Activated CD8-positive, alpha-beta T cell treated with anti-CD3 and anti-CD28 coated beads for 36 hours (primary cell): ENCODE measurements around the gene AHRR. TPM values are rescaled to one million over a fixed set of nuclear protein-coding genes. Genes with fewer than 3 reads are reported as not detected.
"Not testable (repeated sequence)": the region's sequence is repeated elsewhere in the genome, so short reads cannot be mapped to it uniquely, and the experiment has no call there.

Experiments
- ATAC-seq: fragments of 200-7000 bp; cut with Tn5 transposase; one replicate; pipeline ENCODE4 v1.10.0; 2021; ENCODE audit warnings: mild to moderate bottlenecking, moderate library complexity
- CTCF ChIA-PET: fragments of 350-600 bp; sonication (Branson Sonifier 250); formaldehyde crosslinking; loops from one replicate; lab custom pipeline; 2021; ENCODE audit warnings: antibody characterized with exemption; lab: Charles Lee
- POLR2A ChIA-PET: fragments of 350-600 bp; sonication (Branson Sonifier 250); formaldehyde crosslinking; loops from one replicate; lab custom pipeline; 2021; ENCODE audit warnings: antibody characterized with exemption; lab: Charles Lee
- DNase-seq: peaks from one replicate; pipeline ENCODE4 v3.0.0-alpha.2; 2020
- H3K27ac Mint-ChIP-seq: one replicate; pipeline ENCODE4 v1.8.0; 2021; ENCODE audit warnings: mild to moderate bottlenecking, mixed read lengths
- H3K27me3 Mint-ChIP-seq: one replicate; pipeline ENCODE4 v1.8.0; 2021; ENCODE audit warnings: mixed read lengths
- H3K36me3 Mint-ChIP-seq: one replicate; pipeline ENCODE4 v1.8.0; 2021; ENCODE audit warnings: low read depth, mixed read lengths
- H3K4me1 Mint-ChIP-seq: one replicate; pipeline ENCODE4 v1.8.0; 2021; ENCODE audit warnings: low read depth, mixed read lengths
- H3K4me3 Mint-ChIP-seq: one replicate; pipeline ENCODE4 v1.8.0; 2021; ENCODE audit warnings: mild to moderate bottlenecking, moderate library complexity, mixed read lengths
- H3K9me3 Mint-ChIP-seq: one replicate; pipeline ENCODE4 v1.8.0; 2021; ENCODE audit warnings: mixed read lengths
- intact Hi-C: fragments of 100-400 bp; cut with micrococcal nuclease; formaldehyde crosslinking; loops from one replicate; pipeline ENCODE4 v1.10.0; 2022
- total RNA-seq, 2 experiments: library from RNA; stranded (reverse); gene quantifications; one replicate each; pipeline ENCODE4 v1.2.3, GENCODE V29; 2021
- TF ChIP-seq, protein P1 (sequence below): fragments of 200-600 bp; IDR thresholded peaks from one replicate; pipeline ENCODE4 v1.8.0; 2022; ENCODE audit warnings: antibody characterized with exemption, mild to moderate bottlenecking

The AHRR gene
- total RNA-seq, 2 experiments from 2014 or later = 26.3 to 27.9 TPM

DNA sequence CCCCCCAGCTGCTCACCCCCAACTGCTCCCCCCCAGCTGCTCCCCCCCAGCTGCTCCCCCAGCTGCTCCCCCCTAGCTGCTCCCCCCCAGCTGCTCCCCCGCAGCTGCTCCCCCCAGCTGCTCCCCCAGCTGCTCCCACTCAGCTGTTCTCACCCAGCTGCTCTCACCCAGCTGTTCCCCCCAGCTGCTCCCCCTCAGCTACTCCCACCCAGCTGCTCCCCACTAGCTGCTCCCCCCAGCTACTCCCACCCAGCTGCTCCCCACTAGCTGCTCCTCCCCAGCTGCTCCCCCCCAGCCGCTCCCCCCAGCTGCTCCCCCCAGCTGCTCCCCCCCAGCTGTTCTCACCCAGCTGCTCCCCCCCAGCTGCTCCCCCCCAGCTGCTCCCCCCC, 22.8 kb upstream of the AHRR start:
- peaks cover 45% of the 10 kb centered on the region for H3K4me1 Mint-ChIP-seq
- ATAC-seq (no peak), DNase-seq (no peak)
- H3K27ac Mint-ChIP-seq = no peak overlapping the region
- TF ChIP-seq, protein P1, sequence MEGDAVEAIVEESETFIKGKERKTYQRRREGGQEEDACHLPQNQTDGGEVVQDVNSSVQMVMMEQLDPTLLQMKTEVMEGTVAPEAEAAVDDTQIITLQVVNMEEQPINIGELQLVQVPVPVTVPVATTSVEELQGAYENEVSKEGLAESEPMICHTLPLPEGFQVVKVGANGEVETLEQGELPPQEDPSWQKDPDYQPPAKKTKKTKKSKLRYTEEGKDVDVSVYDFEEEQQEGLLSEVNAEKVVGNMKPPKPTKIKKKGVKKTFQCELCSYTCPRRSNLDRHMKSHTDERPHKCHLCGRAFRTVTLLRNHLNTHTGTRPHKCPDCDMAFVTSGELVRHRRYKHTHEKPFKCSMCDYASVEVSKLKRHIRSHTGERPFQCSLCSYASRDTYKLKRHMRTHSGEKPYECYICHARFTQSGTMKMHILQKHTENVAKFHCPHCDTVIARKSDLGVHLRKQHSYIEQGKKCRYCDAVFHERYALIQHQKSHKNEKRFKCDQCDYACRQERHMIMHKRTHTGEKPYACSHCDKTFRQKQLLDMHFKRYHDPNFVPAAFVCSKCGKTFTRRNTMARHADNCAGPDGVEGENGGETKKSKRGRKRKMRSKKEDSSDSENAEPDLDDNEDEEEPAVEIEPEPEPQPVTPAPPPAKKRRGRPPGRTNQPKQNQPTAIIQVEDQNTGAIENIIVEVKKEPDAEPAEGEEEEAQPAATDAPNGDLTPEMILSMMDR = no peak
- intact Hi-C loops = no loop called here
- no peaks in the 10 kb centered on the region for H3K27me3 Mint-ChIP-seq
- CTCF ChIA-PET = no interaction called here
- H3K36me3 Mint-ChIP-seq = peaks cover 6% of the 10 kb centered on the region
- POLR2A ChIA-PET = no interaction called here
- no peak overlapping the region for H3K4me3 Mint-ChIP-seq
- no peaks in the 10 kb centered on the region for H3K9me3 Mint-ChIP-seq

DNA sequence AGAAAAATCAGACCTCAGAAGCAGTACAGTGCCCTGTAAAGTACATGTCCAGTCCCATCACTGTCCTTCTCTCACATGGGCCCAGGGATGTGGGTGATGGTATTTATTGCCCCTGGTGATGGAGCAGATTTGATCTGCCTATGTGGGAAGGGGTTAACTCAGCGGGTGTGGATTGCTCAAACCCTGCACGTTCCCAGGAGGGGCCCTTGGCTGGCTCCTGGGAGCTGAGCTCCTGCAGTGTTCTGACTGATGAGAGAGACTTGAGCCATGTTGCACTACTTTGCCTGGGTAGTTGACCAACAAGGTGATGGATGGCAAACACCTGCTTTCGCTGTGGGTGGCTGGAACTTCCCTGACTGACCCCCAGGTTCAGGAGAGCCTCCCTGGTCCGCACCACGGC, 21.6 kb upstream of the AHRR start:
- H3K27ac Mint-ChIP-seq, CTCF ChIA-PET, H3K9me3 Mint-ChIP-seq, DNase-seq, H3K4me3 Mint-ChIP-seq, ATAC-seq, intact Hi-C loops, H3K27me3 Mint-ChIP-seq, H3K36me3 Mint-ChIP-seq, POLR2A ChIA-PET: not testable (repeated sequence)
- peaks cover 39% of the 10 kb centered on the region for H3K4me1 Mint-ChIP-seq

DNA sequence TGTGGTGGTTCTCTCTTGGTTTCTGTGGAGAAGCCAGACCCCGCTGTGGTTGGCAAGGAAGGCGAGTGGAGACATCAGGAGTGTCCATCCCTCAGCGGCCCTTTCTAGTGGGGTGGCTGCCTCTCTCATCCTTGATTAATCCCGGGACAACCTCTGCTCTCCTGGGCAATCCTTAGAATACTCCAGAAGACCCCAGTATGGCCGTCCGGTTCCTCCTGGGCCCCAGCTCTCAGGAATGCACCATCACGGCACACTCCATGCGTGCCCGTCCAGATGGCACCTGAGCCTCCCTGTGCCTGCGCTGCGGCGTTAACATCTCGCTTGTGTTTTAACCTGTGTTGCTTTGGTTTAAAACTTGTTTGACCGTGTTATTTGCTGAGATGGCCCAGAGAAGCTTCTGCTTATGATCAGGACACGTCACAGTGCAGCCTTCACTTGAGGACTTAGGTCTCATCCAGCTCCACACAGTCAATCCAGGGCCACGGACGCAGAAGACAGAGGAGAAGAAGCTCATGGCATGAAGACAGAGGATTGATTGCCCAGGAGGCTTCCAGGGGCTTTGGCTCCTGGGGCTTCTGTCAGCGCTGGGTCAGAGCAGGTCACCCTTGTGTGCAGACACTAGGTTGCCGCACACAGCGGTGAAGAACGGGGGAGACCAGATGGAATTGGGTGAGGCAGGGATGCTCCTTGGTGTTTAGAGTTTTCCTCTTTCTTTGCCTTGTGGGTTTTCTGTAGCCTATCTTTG, 20.7 kb upstream of the AHRR start:
- H3K27me3 Mint-ChIP-seq, H3K9me3 Mint-ChIP-seq, ATAC-seq, CTCF ChIA-PET, DNase-seq, H3K4me3 Mint-ChIP-seq, POLR2A ChIA-PET, H3K36me3 Mint-ChIP-seq, H3K27ac Mint-ChIP-seq, intact Hi-C loops: not testable (repeated sequence)
- peaks cover 38% of the 10 kb centered on the region for H3K4me1 Mint-ChIP-seq

DNA sequence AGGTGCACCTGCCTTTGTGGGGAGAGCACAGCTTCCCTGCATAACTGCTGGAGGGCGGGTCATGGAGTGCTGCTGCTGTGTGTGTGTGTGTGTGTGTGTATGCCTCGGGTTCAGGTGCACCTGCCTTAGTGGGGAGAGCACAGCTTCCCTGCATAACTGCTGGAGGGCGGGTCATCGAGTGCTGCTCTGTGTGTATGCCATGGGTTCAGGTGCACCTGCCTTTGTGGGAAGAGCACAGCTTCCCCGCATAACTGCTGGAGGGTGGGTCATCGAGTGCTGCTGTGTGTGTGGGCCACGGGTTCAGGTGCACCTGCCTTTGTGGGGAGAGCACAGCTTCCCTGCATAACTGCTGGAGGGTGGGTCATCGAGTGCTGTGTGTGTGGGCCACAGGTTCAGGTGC, 19.1 kb upstream of the AHRR start:
- peaks cover 23% of the 10 kb centered on the region for H3K4me1 Mint-ChIP-seq
- DNase-seq, H3K4me3 Mint-ChIP-seq, CTCF ChIA-PET, ATAC-seq, POLR2A ChIA-PET, H3K27ac Mint-ChIP-seq, intact Hi-C loops, H3K9me3 Mint-ChIP-seq, H3K27me3 Mint-ChIP-seq: not testable (repeated sequence)
- H3K36me3 Mint-ChIP-seq = peaks cover 14% of the 10 kb centered on the region

DNA sequence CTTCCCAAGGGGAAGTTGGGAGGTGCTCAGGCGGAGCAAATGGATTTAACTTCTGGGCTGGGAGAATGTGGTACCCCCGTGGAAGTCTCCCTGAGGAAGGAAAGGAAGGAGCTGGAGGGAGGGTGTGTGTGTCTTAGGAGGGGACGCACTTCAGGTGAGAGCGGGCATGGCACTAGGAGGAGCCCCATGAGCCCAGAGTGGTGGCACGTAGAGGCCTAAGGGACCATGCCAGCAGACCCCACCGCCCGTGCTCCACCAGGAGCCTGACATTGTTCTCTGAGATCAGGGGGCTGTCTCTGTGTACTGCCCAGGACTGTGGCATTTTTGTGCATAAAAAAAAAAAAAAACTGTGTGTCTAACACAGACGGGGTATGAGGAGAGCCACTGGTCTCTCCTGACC, 18.5 kb upstream of the AHRR start:
- H3K9me3 Mint-ChIP-seq = no peaks in the 10 kb centered on the region
- ATAC-seq = no peak
- peaks cover 20% of the 10 kb centered on the region for H3K4me1 Mint-ChIP-seq
- POLR2A ChIA-PET = no interaction called here
- peaks cover 15% of the 10 kb centered on the region for H3K36me3 Mint-ChIP-seq
- no peaks in the 10 kb centered on the region for H3K27me3 Mint-ChIP-seq
- CTCF ChIA-PET = no interaction called here
- TF ChIP-seq, protein P1 = no peak
- no peak for DNase-seq
- no peak overlapping the region for H3K27ac Mint-ChIP-seq
- intact Hi-C loops = no loop called here
- H3K4me3 Mint-ChIP-seq = no peak overlapping the region

DNA sequence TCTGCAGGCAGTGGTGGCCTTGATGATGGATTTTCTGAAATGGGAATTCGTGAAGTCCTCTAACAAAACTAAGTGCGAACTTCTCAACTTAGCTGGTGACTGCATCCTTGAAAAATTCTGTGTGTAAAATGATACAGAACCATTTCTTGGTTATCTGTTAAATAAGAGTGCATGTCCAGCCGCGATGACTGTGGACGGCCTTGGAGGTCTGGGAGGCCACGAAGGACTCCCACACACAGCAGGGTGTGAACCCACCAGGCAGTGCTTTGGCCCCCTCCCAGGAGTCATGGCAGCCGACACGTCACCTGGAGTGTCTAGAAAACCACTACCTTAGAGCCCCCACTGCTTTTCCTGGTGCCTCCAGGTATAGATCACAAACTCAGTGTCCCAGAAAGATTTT, 17.8 kb upstream of the AHRR start:
- H3K36me3 Mint-ChIP-seq = peaks cover 15% of the 10 kb centered on the region
- POLR2A ChIA-PET = not testable (repeated sequence)

DNA sequence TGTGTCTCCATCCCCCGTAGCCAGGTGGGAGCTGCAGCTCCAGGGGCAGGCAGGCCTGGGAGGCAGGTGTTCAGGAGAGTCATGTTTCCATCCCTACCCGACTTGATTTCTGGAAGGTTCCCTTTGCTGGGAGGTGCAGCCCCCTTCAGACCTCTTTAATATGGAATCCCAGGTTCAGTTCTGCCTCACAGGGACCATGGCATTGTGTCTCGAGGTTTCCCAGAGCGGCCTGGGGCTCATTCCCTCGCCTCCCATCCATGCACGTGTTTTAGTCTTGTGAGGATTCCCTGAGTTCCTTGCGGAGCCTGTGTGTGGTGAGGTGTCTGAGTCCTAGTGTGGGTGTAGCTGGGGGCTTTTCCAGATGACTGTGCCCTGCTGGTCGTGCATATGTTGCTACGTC, 16.5 kb upstream of the AHRR start:
- DNase-seq = no peak
- ChIA-PET POLR2A (no interaction called here), CTCF (interaction anchor here (0.6 kb wide), 1 partner anchor 34 kb away, joined by 3 read pairs; the partner anchor contains the start of gene PDCD6)
- H3K27me3 Mint-ChIP-seq = no peaks in the 10 kb centered on the region
- TF ChIP-seq, protein P1 = no peak
- H3K36me3 Mint-ChIP-seq = peaks cover 12% of the 10 kb centered on the region
- no peak for ATAC-seq
- H3K4me3 Mint-ChIP-seq = no peak overlapping the region
- intact Hi-C loops = no loop called here
- H3K4me1 Mint-ChIP-seq = peaks cover 20% of the 10 kb centered on the region
- no peak overlapping the region for H3K27ac Mint-ChIP-seq
- no peaks in the 10 kb centered on the region for H3K9me3 Mint-ChIP-seq

More for the DNA sequence above, 17.8 kb upstream of the AHRR start:
- H3K4me3 Mint-ChIP-seq, intact Hi-C loops, ATAC-seq, H3K27me3 Mint-ChIP-seq, H3K9me3 Mint-ChIP-seq, CTCF ChIA-PET, H3K27ac Mint-ChIP-seq, DNase-seq: not testable (repeated sequence)
- H3K4me1 Mint-ChIP-seq = peaks cover 20% of the 10 kb centered on the region
